GM12801 (cell line): Measurements from ENCODE around the gene NFIB.

ENCODE experiments used
- CTCF ChIP-seq: IDR thresholded peaks from one replicate; pipeline ENCODE4 v1.5.1; 2011; ENCODE audit warnings: control low read depth; ENCODE audit not compliant: insufficient read length; ENCODE audit errors: extremely low read depth

NFIB gene

GRCh38 chr9:14322211-14323082 lies 8.5 kb upstream of the NFIB start:
- TF ChIP-seq CTCF, result no peak

GRCh38 chr9:14321517-14322130 lies 7.7 kb upstream of the NFIB start:
- TF ChIP-seq CTCF, result no peak

GRCh38 chr9:14320271-14321181 lies 6.6 kb upstream of the NFIB start:
- no peak for TF ChIP-seq CTCF

GRCh38 chr9:14318934-14319580 lies 5.1 kb upstream of the NFIB start:
- no peak for TF ChIP-seq CTCF

- no peak for TF ChIP-seq CTCF
Observed at GRCh38 chr9:14318361-14318760, 4.4 kb upstream of the NFIB start.

- no peak for TF ChIP-seq CTCF
Observed at GRCh38 chr9:14317667-14318320, 3.9 kb upstream of the NFIB start.
